Keratinocyte (primary cell): ENCODE data around the gene CETN3. TPM values are rescaled to one million over a fixed set of nuclear protein-coding genes. Genes with fewer than 3 reads are reported as not detected.

Source experiments
- DNase-seq: peaks from one replicate; pipeline ENCODE4 v3.0.0-alpha.2; 2011; ENCODE audit warnings: low read depth, missing footprints, low spot score
- FAIRE-seq: peaks from 2 replicates; lab custom pipeline; 2011; peaks lifted over from hg19 to GRCh38; lab: Jason Lieb, UNC
- H2AFZ ChIP-seq: 2 replicates; pipeline ENCODE4 v1.6.0; 2012; ENCODE audit warnings: low read length, control low read depth, inconsistent platforms; ENCODE audit not compliant: control insufficient read depth
- H3K27ac ChIP-seq: 2 replicates; pipeline ENCODE4 v1.5.1; 2011; ENCODE audit warnings: low read length; ENCODE audit not compliant: control insufficient read depth, insufficient read depth
- H3K27me3 ChIP-seq: 3 replicates; pipeline ENCODE4 v1.6.0; 2011; ENCODE audit warnings: low read length; ENCODE audit not compliant: control insufficient read depth, insufficient read depth; ENCODE audit errors: extremely low read depth
- H3K36me3 ChIP-seq, 2 experiments: 2 replicates in 1 of 2; 3 replicates in 1 of 2; pipeline ENCODE4 v1.5.1; 2011; ENCODE audit warnings: low read length in 2 of 2, mild to moderate bottlenecking in 1 of 2; ENCODE audit not compliant: control insufficient read depth in 2 of 2, insufficient read depth in 2 of 2; ENCODE audit errors: extremely low read depth in 1 of 2
- H3K4me1 ChIP-seq: 3 replicates; pipeline ENCODE4 v1.5.1; 2011; ENCODE audit warnings: low read length; ENCODE audit not compliant: control insufficient read depth, insufficient read depth; ENCODE audit errors: extremely low read depth
- H3K4me2 ChIP-seq: 3 replicates; pipeline ENCODE4 v1.6.0; 2011; ENCODE audit warnings: low read depth, low read length; ENCODE audit not compliant: control insufficient read depth, insufficient read depth; ENCODE audit errors: extremely low read depth
- H3K4me3 ChIP-seq, 3 experiments: fragments of 200-600 bp in 1 of 3; sonication (generic) in 1 of 3; 2 replicates in 2 of 3; 3 replicates in 1 of 3; pipeline ENCODE4 v1.5.1; 2011 to 2016; ENCODE audit warnings: low read length in 3 of 3, mild to moderate bottlenecking in 3 of 3, control low read depth in 2 of 3, inconsistent platforms in 1 of 3, low read depth in 1 of 3, mixed read lengths in 1 of 3, mixed run types in 1 of 3, moderate library complexity in 1 of 3; ENCODE audit not compliant: control insufficient read depth in 2 of 3, insufficient read depth in 2 of 3; ENCODE audit errors: extremely low read depth in 1 of 3
- H3K79me2 ChIP-seq: 2 replicates; pipeline ENCODE4 v1.6.0; 2012; ENCODE audit warnings: low read length; ENCODE audit not compliant: control insufficient read depth, insufficient read depth
- H3K9ac ChIP-seq: 3 replicates; pipeline ENCODE4 v1.6.0; 2011; ENCODE audit warnings: low read length; ENCODE audit not compliant: control insufficient read depth, insufficient read depth; ENCODE audit errors: extremely low read depth
- H3K9me1 ChIP-seq: 3 replicates; pipeline ENCODE4 v1.6.0; 2011; ENCODE audit warnings: low read length; ENCODE audit not compliant: control insufficient read depth, insufficient read depth; ENCODE audit errors: extremely low read depth
- H3K9me3 ChIP-seq: 2 replicates; pipeline ENCODE4 v1.5.1; 2012; ENCODE audit warnings: low read depth, low read length; ENCODE audit not compliant: control insufficient read depth
- H4K20me1 ChIP-seq: 3 replicates; pipeline ENCODE4 v1.6.0; 2011; ENCODE audit warnings: low read length; ENCODE audit not compliant: control insufficient read depth, insufficient read depth; ENCODE audit errors: extremely low read depth
- EZH2 ChIP-seq: IDR thresholded peaks from one replicate; pipeline ENCODE4 v1.6.1; 2012; ENCODE audit warnings: inconsistent platforms, mild to moderate bottlenecking, low read length, moderate library complexity
- dilution Hi-C: fragments of 300-500 bp; cut with MboI; formaldehyde crosslinking; loops from one replicate; pipeline ENCODE4 v1.7.0; 2020; ENCODE audit warnings: low sequenced_read_pairs; ENCODE audit not compliant: extremely low pct_ligation_motif_present
- polyA plus RNA-seq, 5 experiments: library from polyadenylated mRNA; depleted of rRNA in 3 of 5; stranded (reverse) in 3 of 5; stranded (forward) in 1 of 5; unstranded in 1 of 5; fragments of >200 nt; gene quantifications; 1 replicate in 1 of 5; 2 replicates in 3 of 5; 3 replicates in 1 of 5; pipeline versions ENCODE4 v1.2.1 to v1.2.3, GENCODE V29; 2011 to 2012; ENCODE audit warnings: missing spikeins in 2 of 5, low read depth in 1 of 5, low replicate concordance in 1 of 5
- TF ChIP-seq, protein P1 (sequence below), 3 experiments: IDR thresholded peaks in 1 of 3; conservative IDR thresholded peaks in 1 of 3; optimal IDR thresholded peaks in 1 of 3; 2 replicates in 2 of 3; 3 replicates in 1 of 3; pipeline versions ENCODE3 to v1.5.1; 2011; ENCODE audit warnings: low read length in 3 of 3, mild to moderate bottlenecking in 3 of 3, moderate library complexity in 2 of 3, control low read depth in 1 of 3, inconsistent platforms in 1 of 3; ENCODE audit not compliant: insufficient read depth in 2 of 3; ENCODE audit errors: extremely low read depth in 1 of 3

The CETN3 gene
- polyA plus RNA-seq, 1 donor (not counting 4 experiments of a cell fraction or from before 2014, with no cell fraction given), result 31.2 TPM

DNA sequence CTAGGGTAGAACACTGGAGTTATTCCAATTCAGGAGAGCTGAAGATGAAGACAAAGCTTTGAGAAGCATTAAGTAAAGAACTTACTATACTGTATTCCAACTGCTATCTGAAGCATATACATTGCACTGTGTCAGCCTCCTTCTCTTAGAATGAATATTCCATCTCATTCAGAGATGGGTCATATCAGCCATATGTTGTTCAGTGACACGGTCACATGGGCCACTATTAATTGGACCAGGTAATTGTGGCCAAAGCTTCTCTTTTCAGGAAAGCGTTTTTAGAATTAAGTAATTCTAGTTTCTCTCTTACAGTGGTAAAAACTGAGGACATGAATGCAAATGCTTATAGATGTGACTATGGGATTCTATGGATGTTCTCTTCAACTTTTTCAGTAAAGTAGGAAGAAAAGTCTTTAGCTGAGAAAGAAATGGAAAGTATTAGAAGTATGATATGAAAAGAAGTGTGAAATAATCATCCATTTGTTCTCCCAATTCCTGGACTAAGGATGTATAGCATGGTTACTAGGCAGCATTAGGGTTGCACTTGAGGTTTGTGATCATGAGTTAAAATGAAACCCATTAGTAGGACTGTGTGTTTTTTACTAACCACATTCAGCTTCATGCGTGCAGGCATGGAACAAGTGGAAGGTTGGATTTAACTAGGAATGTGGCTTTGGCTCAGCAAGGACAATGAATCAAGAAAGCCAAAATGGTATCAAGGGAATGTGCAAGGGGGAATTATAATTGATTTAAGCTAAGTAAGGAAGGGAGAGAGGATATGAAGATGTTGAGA, 40.9 kb downstream of the CETN3 start:
- Histone ChIP-seq H3K4me3 (no peak overlapping the region), H3K79me2 (no peaks in the 10 kb centered on the region), H3K9ac (no peak overlapping the region), H3K9me1 (no peaks in the 10 kb centered on the region), H3K4me2 (no peak overlapping the region), H3K4me1 (no peaks in the 10 kb centered on the region), H3K27ac (no peak overlapping the region), H3K27me3 (no peaks in the 10 kb centered on the region), H3K9me3 (no peaks in the 10 kb centered on the region), H2AFZ (no peak overlapping the region), H4K20me1 (no peaks in the 10 kb centered on the region), H3K36me3 (no peaks in the 10 kb centered on the region)
- dilution Hi-C loops, result no loop called here
- TF ChIP-seq EZH2, result no peak
- TF ChIP-seq, protein P1, sequence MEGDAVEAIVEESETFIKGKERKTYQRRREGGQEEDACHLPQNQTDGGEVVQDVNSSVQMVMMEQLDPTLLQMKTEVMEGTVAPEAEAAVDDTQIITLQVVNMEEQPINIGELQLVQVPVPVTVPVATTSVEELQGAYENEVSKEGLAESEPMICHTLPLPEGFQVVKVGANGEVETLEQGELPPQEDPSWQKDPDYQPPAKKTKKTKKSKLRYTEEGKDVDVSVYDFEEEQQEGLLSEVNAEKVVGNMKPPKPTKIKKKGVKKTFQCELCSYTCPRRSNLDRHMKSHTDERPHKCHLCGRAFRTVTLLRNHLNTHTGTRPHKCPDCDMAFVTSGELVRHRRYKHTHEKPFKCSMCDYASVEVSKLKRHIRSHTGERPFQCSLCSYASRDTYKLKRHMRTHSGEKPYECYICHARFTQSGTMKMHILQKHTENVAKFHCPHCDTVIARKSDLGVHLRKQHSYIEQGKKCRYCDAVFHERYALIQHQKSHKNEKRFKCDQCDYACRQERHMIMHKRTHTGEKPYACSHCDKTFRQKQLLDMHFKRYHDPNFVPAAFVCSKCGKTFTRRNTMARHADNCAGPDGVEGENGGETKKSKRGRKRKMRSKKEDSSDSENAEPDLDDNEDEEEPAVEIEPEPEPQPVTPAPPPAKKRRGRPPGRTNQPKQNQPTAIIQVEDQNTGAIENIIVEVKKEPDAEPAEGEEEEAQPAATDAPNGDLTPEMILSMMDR (optimal IDR thresholded peaks at IDR 0.05 in 1 of 3, IDR thresholded peaks at IDR 0.05 in 1 of 3, conservative IDR thresholded peaks at IDR 0.05 in 1 of 3; ENCODE audit: extremely low read depth in 1 of 3, insufficient read depth in 2 of 3, low read length in 3 of 3), result no peak
- FAIRE-seq, result no peak
- no peak for DNase-seq

DNA sequence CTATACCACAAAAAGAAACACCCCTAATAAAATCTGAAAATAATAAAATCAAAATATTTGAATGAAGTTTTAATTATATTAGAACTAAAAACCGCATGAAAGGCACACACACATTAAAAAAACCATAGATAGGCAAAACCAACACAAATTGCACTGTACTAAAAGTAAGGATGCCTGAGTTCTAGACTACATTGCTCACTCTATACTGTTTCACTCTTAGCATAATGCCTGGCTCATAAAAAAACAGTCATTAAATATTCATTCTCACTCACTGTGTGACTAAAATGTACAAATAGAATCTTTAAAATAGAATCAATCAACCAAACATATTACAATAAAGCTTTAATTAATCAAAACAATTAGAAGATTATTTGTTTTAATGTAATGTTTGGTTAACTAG, 41.7 kb downstream of the CETN3 start:
- DNase-seq (no peak), FAIRE-seq (no peak)
- H3K4me1 ChIP-seq, result no peaks in the 10 kb centered on the region
- no peaks in the 10 kb centered on the region for H4K20me1 ChIP-seq
- TF ChIP-seq, protein P1 (optimal IDR thresholded peaks at IDR 0.05 in 1 of 3, IDR thresholded peaks at IDR 0.05 in 1 of 3, conservative IDR thresholded peaks at IDR 0.05 in 1 of 3; ENCODE audit: extremely low read depth in 1 of 3, insufficient read depth in 2 of 3, low read length in 3 of 3), result no peak
- TF ChIP-seq EZH2, result no peak
- H2AFZ ChIP-seq, result no peak overlapping the region
- H3K4me3 ChIP-seq, result no peak overlapping the region
- no peaks in the 10 kb centered on the region for H3K9me3 ChIP-seq
- dilution Hi-C loops, result no loop called here
- no peak overlapping the region for H3K4me2 ChIP-seq
- H3K9ac ChIP-seq, result no peak overlapping the region
- H3K27me3 ChIP-seq, result no peaks in the 10 kb centered on the region
- H3K27ac ChIP-seq, result no peak overlapping the region
- no peaks in the 10 kb centered on the region for H3K79me2 ChIP-seq
- H3K9me1 ChIP-seq, result no peaks in the 10 kb centered on the region
- no peaks in the 10 kb centered on the region for H3K36me3 ChIP-seq
